ENCODE data around the gene DNAJC13. TPM values are rescaled to one million over a fixed set of nuclear protein-coding genes. Genes with fewer than 3 reads are reported as not detected.

Gene DNAJC13
- total RNA-seq, 2 donors from 2014 or later: 39.4 to 40.5 TPM

DNA sequence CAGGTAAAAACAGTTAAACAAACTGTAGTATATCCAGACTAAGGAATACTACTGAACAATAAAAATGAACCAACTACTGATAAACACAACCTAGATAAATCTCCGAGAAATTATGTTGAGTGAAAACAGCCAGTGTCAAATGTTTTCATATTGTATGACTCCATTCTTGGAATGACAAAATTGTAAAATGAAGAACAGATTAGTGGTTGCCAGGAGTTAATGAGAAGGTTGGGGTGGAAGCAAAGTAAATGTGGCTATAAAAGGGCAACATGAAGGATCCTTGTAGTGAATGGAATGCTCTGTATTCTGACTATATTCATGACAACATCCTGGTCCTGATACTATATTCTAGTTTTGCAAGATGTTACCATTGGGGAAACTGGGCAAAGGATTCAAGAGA, 152.3 kb downstream of the DNAJC13 start:
- Mint-ChIP-seq H3K9me3 (peaks cover 12% of the 10 kb centered on the region), H3K27ac (no peak overlapping the region), H3K4me1 (peaks cover 7% of the 10 kb centered on the region), H3K4me3 (no peak overlapping the region), H3K27me3 (ENCODE audit: insufficient read depth) (no peaks in the 10 kb centered on the region), H3K36me3 (ENCODE audit: low read depth) (peaks cover 23% of the 10 kb centered on the region)
- Histone ChIP-seq H3K9me3 (ENCODE audit: control insufficient read depth, low read length) (peaks cover 10% of the 10 kb centered on the region), H3K4me3 (ENCODE audit: low read length) (no peak overlapping the region), H3K4me1 (ENCODE audit: control insufficient read depth, insufficient read depth, low read length) (no peaks in the 10 kb centered on the region), H3K36me3 (ENCODE audit: control insufficient read depth, insufficient read depth, low read length) (peaks cover 3% of the 10 kb centered on the region), H3K27me3 (ENCODE audit: control insufficient read depth, insufficient read depth, low read length, poor library complexity, severe bottlenecking) (no peaks in the 10 kb centered on the region), H3K9ac (ENCODE audit: extremely low read depth, low read length, poor library complexity, severe bottlenecking) (no peak overlapping the region), H3K27ac (ENCODE audit: low read depth, low read length) (no peak overlapping the region)
- TF ChIP-seq, protein P1, sequence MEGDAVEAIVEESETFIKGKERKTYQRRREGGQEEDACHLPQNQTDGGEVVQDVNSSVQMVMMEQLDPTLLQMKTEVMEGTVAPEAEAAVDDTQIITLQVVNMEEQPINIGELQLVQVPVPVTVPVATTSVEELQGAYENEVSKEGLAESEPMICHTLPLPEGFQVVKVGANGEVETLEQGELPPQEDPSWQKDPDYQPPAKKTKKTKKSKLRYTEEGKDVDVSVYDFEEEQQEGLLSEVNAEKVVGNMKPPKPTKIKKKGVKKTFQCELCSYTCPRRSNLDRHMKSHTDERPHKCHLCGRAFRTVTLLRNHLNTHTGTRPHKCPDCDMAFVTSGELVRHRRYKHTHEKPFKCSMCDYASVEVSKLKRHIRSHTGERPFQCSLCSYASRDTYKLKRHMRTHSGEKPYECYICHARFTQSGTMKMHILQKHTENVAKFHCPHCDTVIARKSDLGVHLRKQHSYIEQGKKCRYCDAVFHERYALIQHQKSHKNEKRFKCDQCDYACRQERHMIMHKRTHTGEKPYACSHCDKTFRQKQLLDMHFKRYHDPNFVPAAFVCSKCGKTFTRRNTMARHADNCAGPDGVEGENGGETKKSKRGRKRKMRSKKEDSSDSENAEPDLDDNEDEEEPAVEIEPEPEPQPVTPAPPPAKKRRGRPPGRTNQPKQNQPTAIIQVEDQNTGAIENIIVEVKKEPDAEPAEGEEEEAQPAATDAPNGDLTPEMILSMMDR (conservative IDR thresholded peaks at IDR 0.05): no peak
- WGBS, 2 experiments (ENCODE audit: insufficient coverage in 1 of 2, insufficient read length in 1 of 2): 81% methylated on average over 1 of the region's 1 CpG; no CpG with 5 or more reads in 1 of the 2 experiments
- DNase-seq: no peak

DNA sequence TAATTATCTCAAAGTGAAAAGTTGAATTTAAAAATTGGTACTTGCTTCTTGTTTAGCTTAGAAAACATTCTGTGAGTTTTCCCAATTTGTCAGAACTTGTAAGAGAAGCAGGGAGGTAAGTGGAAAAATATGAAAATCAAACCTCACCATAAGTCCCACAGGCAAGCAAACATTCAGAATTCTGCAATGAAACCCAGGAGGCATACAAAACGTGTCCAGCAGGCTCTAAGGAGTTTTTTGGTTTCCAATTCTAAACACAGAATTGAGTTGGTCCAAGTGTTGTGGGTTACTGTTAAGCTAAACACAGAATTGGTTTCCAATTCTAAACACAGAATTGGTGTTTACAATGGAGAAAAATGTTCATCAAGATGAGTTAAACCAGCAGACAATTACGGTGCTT, 152.7 kb downstream of the DNAJC13 start:
- H3K27ac ChIP-seq (ENCODE audit: low read depth, low read length): no peak overlapping the region
- peaks cover 23% of the 10 kb centered on the region for H3K36me3 Mint-ChIP-seq (ENCODE audit: low read depth)
- no peak overlapping the region for H3K4me3 ChIP-seq (ENCODE audit: low read length)
- peaks cover 10% of the 10 kb centered on the region for H3K9me3 ChIP-seq (ENCODE audit: control insufficient read depth, low read length)
- peaks cover 3% of the 10 kb centered on the region for H3K36me3 ChIP-seq (ENCODE audit: control insufficient read depth, insufficient read depth, low read length)
- H3K27me3 Mint-ChIP-seq (ENCODE audit: insufficient read depth): no peaks in the 10 kb centered on the region
- no peak overlapping the region for H3K4me3 Mint-ChIP-seq
- WGBS, 2 experiments (ENCODE audit: insufficient coverage in 1 of 2, insufficient read length in 1 of 2): 90% methylated on average over 2 of the region's 2 CpGs; no CpG with 5 or more reads in 1 of the 2 experiments
- H3K27ac Mint-ChIP-seq: no peak overlapping the region
- no peak overlapping the region for H3K9ac ChIP-seq (ENCODE audit: extremely low read depth, low read length, poor library complexity, severe bottlenecking)
- H3K4me1 Mint-ChIP-seq: peaks cover 7% of the 10 kb centered on the region
- no peak for DNase-seq
- TF ChIP-seq, protein P1 (conservative IDR thresholded peaks at IDR 0.05): no peak
- H3K9me3 Mint-ChIP-seq: peaks cover 12% of the 10 kb centered on the region
- no peaks in the 10 kb centered on the region for H3K4me1 ChIP-seq (ENCODE audit: control insufficient read depth, insufficient read depth, low read length)
- no peaks in the 10 kb centered on the region for H3K27me3 ChIP-seq (ENCODE audit: control insufficient read depth, insufficient read depth, low read length, poor library complexity, severe bottlenecking)

- no peaks in the 10 kb centered on the region for H3K4me1 ChIP-seq (ENCODE audit: control insufficient read depth, insufficient read depth, low read length)
- H3K9me3 ChIP-seq (ENCODE audit: control insufficient read depth, low read length): peaks cover 10% of the 10 kb centered on the region
- Mint-ChIP-seq H3K4me3 (no peak overlapping the region), H3K9me3 (peaks cover 12% of the 10 kb centered on the region), H3K4me1 (peaks cover 7% of the 10 kb centered on the region), H3K27ac (no peak overlapping the region), H3K27me3 (ENCODE audit: insufficient read depth) (no peaks in the 10 kb centered on the region), H3K36me3 (ENCODE audit: low read depth) (peaks cover 29% of the 10 kb centered on the region)
- H3K4me3 ChIP-seq (ENCODE audit: low read length): no peak overlapping the region
- DNase-seq: no peak
- 90 to 100% methylated on average over 1 to 5 of the region's 5 CpGs for WGBS, 2 experiments (ENCODE audit: insufficient coverage in 1 of 2, insufficient read length in 1 of 2)
- peaks cover 22% of the 10 kb centered on the region for H3K36me3 ChIP-seq (ENCODE audit: control insufficient read depth, insufficient read depth, low read length)
- H3K27me3 ChIP-seq (ENCODE audit: control insufficient read depth, insufficient read depth, low read length, poor library complexity, severe bottlenecking): no peaks in the 10 kb centered on the region
- no peak overlapping the region for H3K27ac ChIP-seq (ENCODE audit: low read depth, low read length)
- TF ChIP-seq, protein P1 (conservative IDR thresholded peaks at IDR 0.05): no peak
- no peak overlapping the region for H3K9ac ChIP-seq (ENCODE audit: extremely low read depth, low read length, poor library complexity, severe bottlenecking)
These were observed 156.5 kb downstream of the DNAJC13 start for GRCh38 chr3:132573797-132574211.

Data from endodermal cell (in vitro differentiated cells).